ENCODE data around the gene ZFY. TPM values are rescaled to one million over a fixed set of nuclear protein-coding genes. Genes with fewer than 3 reads are reported as not detected.

The ZFY gene
- total RNA-seq, 1 experiment from 2014 or later: 3.5 TPM

DNA sequence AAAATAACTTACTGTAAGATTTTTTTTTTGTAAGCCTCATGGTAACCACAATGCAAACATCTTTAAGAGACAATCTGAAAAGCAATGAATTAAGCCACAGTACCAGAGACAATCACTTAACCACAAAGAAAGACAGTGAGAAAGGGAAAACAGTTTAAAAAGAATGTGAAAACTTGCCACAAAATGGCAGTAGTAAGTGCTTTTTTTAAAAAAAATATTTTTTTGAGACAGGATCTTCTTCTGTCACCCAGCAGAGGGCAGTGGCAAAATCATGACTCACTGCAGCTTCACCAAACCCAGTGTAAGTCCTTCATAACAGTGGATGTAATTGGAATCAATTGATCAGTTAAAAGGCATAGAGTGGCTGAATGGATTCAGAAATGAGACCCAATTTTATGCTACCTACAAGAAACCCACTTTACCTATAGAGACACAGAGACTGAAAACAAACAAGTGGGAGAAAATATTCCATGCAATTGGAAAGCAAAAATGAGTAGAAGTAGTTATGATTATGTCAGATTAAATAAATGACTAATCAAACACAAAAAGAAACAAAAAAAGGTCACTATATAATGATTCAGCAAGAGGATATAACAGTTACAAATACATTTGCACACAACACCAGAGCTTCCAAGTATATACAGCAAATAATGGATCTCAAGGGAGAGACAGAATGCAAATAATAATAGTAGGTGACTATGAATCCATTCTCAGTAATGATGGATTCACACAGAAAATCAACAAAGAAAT, 21.9 kb upstream of the ZFY start:
- Histone ChIP-seq H3K9me2 (ENCODE audit: insufficient read depth) (no peaks in the 10 kb centered on the region), H3K4me2 (ENCODE audit: low read length) (no peak overlapping the region), H2AFZ (ENCODE audit: low read depth, low read length, poor library complexity, severe bottlenecking) (no peak overlapping the region), H3K27me3 (ENCODE audit: insufficient read depth, low read length) (no peaks in the 10 kb centered on the region), H3K36me3 (ENCODE audit: control insufficient read depth in 1 of 2, insufficient read depth in 2 of 2, low read length in 2 of 2) (no peaks in the 10 kb centered on the region), H3K4me1 (ENCODE audit: control insufficient read depth in 1 of 2, insufficient read depth in 2 of 2, low read length in 2 of 2) (no peaks in the 10 kb centered on the region), H4K20me1 (ENCODE audit: insufficient read depth) (no peaks in the 10 kb centered on the region), H3K9me3 (ENCODE audit: control insufficient read depth in 1 of 2, insufficient read depth in 1 of 2, low read depth in 1 of 2, low read length in 2 of 2) (no peaks in the 10 kb centered on the region), H3K27ac (ENCODE audit: low read depth, low read length) (no peak overlapping the region), H3K4me3 (replicated peaks in 1 of 2; ENCODE audit: low read depth in 1 of 2, low read length in 2 of 2) (no peak overlapping the region), H3K9ac (ENCODE audit: low read length) (no peak overlapping the region), H3K79me2 (ENCODE audit: insufficient read depth, low read length) (no peaks in the 10 kb centered on the region)
- intact Hi-C loops (cut with micrococcal nuclease): no loop called here
- no peak for ATAC-seq
- POLR2A ChIA-PET: no interaction called here
- no TSS peak for BruUV-seq (replicated peaks)
- CTCF ChIA-PET: no interaction called here
- TF ChIP-seq EGR1 (IDR thresholded peaks at IDR 0.05; ENCODE audit: low read depth) (no peak), TCF7L2 (IDR thresholded peaks at IDR 0.05; ENCODE audit: borderline replicate concordance, extremely low read depth, insufficient read depth, insufficient read length) (no peak), CBX3 (IDR thresholded peaks at IDR 0.05; ENCODE audit: low read depth) (no peak)
- TF ChIP-seq, protein P1, sequence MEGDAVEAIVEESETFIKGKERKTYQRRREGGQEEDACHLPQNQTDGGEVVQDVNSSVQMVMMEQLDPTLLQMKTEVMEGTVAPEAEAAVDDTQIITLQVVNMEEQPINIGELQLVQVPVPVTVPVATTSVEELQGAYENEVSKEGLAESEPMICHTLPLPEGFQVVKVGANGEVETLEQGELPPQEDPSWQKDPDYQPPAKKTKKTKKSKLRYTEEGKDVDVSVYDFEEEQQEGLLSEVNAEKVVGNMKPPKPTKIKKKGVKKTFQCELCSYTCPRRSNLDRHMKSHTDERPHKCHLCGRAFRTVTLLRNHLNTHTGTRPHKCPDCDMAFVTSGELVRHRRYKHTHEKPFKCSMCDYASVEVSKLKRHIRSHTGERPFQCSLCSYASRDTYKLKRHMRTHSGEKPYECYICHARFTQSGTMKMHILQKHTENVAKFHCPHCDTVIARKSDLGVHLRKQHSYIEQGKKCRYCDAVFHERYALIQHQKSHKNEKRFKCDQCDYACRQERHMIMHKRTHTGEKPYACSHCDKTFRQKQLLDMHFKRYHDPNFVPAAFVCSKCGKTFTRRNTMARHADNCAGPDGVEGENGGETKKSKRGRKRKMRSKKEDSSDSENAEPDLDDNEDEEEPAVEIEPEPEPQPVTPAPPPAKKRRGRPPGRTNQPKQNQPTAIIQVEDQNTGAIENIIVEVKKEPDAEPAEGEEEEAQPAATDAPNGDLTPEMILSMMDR (IDR thresholded peaks at IDR 0.05 in 2 of 3, conservative IDR thresholded peaks at IDR 0.05 in 1 of 3; ENCODE audit: borderline replicate concordance in 1 of 3, insufficient read depth in 1 of 3, low read depth in 2 of 3, low read length in 2 of 3): 0 out of 6 replicates have a peak, but pooled peaks of 1 of the 3 experiments have one; percentile 5
- TF ChIP-seq, protein P2, sequence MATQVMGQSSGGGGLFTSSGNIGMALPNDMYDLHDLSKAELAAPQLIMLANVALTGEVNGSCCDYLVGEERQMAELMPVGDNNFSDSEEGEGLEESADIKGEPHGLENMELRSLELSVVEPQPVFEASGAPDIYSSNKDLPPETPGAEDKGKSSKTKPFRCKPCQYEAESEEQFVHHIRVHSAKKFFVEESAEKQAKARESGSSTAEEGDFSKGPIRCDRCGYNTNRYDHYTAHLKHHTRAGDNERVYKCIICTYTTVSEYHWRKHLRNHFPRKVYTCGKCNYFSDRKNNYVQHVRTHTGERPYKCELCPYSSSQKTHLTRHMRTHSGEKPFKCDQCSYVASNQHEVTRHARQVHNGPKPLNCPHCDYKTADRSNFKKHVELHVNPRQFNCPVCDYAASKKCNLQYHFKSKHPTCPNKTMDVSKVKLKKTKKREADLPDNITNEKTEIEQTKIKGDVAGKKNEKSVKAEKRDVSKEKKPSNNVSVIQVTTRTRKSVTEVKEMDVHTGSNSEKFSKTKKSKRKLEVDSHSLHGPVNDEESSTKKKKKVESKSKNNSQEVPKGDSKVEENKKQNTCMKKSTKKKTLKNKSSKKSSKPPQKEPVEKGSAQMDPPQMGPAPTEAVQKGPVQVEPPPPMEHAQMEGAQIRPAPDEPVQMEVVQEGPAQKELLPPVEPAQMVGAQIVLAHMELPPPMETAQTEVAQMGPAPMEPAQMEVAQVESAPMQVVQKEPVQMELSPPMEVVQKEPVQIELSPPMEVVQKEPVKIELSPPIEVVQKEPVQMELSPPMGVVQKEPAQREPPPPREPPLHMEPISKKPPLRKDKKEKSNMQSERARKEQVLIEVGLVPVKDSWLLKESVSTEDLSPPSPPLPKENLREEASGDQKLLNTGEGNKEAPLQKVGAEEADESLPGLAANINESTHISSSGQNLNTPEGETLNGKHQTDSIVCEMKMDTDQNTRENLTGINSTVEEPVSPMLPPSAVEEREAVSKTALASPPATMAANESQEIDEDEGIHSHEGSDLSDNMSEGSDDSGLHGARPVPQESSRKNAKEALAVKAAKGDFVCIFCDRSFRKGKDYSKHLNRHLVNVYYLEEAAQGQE (IDR thresholded peaks at IDR 0.05; ENCODE audit: low read depth): no peak
- RAD21 ChIA-PET (ENCODE audit: low non-redundant PET in 1 of 2, low total read pairs in 2 of 2, uncharacterized antibody in 2 of 2, unreplicated experiment in 2 of 2): no interaction called here
- DNase-seq (ENCODE audit: low read depth, low spot score): no peak

All from HCT116 (cell line).